HG03159 (cell line): ENCODE data around the gene SH3RF1.
"Not testable (repeated sequence)": the region's sequence is repeated elsewhere in the genome, so short reads cannot be mapped to it uniquely, and the experiment has no call there.

Experiments
- ATAC-seq: cut with Tn5 transposase; IDR thresholded peaks from one replicate; pipeline ENCODE4 v1.9.1; 2021; ENCODE audit warnings: mild to moderate bottlenecking, moderate library complexity; ENCODE audit not compliant: unreplicated experiment

Gene SH3RF1

DNA sequence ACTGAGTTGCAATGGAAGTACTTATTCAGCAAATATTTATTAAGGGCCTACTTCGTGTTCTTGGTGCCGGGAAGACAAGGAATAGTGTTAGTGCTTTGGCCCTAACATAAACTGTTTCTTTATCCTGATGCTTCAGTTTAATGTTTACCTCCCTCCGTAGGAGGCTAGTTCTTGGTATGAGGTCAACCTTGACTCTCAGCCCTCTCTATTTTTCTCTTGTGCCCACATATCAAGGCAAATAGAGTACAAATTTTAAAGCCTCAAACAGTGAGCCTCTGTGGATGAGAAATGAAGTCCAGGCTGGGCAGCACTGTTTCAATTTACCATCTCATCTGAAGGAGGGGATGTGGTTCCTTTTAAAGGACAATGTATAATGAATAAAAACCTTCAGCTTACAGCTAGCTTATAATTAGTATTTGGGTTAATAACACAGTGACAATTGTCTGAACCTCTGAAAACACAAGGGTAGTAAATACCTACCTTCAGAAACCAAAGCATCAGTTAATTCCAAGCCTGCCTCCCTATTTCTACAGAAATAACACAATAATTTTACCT lies 68.5 kb downstream of the SH3RF1 start:
- no peak for ATAC-seq

DNA sequence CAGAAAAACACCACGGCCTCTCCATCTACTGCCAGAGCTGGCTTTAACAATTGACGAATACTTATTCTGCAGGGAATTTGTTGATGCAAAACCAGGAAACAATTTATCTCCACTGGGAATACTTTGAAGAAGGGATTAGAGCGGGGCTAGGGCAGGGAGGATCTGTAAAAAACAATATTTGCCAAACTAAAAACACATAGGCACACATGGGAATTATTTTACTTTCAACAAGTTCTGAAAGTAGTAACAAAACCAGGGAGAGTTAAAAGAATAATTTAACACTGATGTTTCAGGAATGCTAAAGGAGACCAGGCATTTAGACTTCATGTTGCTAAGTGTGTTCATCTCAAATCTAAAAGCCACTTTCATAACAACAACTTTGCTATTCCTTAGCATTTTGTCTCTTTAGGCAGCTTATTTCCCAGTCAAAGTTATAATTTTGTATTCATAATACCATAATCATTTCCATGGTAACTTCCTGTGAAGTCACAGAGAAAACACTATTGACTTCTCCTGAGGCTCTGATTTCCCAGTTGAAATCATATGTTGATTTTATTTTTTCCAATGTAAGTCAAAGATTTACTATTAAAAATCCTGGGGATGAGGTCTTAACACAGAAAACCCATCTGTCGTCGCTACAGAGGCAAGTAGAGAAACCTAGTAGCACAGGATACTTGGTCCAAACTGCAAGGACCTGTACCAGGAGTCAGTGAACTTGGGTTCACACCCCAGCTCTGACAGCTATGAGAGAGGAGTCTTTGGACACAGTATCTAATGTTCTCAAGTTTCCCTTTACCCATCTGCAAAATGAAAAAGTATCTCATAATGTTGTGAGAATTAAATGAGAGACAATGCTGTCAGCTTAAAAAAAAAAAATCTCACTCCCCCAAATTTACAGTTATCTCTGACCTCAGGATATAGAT lies 69.3 kb downstream of the SH3RF1 start:
- ATAC-seq, result no peak

DNA sequence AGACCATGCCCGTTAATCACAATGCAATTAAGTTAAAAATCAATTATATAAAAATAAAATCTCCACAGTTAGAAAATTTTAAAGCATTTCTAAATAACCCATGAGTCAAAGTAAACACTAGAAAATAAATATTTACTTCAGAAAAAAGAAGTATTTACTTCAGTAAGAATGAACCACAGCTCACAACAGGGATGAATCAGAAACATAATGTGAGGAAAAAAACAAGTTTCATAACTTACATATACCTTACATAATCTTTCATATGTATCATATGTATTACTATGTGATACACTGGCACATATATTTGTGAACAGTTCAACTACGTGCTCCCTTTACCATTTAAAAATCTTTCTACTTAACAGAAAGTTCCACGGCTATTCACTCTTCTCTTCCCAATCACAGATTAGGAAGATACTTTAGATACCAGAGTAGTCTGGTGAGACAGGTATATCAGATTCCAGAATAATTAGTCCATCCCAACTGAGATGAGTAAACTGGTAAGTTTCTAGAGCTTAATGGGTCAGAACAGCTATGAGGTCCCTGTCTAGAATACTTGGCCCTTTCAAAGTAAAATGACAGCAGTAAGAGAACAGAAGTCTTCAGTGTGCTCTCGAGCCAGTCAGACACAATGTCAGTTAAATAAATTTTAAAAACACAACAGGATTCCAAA lies 70.3 kb downstream of the SH3RF1 start:
- ATAC-seq, result no peak

DNA sequence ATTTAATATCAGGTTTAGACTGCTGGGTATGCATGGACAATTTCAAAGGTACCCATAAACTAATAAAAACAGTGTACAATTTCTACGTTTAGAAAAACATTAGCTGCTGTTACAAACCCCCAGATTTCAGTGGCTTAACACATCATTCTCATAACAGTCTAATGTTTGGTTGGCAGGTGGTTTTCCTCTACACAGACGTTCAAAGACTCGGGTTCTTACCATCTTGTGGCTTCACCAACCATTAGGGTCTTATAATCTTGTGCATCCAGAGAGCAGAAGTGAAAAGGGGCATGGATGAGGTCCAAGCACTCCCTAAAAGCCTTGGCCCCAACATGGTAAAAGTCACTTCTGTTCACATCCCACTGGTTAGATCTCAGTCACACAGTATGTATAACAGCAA lies 71.6 kb downstream of the SH3RF1 start:
- ATAC-seq, result no peak

DNA sequence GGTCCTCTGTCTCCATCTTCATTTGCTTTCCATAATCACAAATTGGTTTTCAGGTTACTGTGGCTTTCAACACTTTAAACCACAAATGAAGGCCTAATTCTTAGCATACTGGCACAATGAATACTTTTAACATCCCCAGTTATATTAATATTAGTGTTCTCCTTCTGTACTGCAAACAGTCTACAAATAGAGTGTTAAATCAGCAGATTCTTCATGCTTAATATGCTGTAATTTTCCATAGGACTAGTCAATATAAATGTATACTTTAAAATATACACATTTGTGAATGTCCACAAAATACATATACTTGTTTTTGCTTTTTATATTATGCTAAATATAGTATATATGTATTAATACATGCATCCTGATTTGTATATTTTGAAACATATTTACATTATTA lies 72.6 kb downstream of the SH3RF1 start:
- ATAC-seq, result no peak

DNA sequence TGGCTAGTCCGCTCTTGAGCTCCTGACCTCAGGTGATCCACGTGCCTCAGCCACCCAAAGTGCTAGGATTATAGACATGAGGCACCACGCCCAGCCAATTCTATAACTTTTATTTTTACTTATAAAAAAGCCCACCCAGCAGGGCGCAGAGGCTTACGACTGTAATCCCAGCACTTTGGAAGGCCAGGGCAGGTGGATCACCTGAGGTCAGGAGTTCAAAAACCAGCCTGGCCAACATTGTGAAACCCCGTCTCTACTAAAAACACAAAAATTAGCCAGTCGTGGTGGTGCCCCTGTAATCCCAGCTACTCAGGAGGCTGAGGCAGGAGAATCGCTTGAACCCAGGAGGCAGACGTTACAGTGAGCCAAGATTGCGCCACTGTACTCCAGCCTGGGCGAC lies 73.5 kb downstream of the SH3RF1 start:
- ATAC-seq, result not testable (repeated sequence)

DNA sequence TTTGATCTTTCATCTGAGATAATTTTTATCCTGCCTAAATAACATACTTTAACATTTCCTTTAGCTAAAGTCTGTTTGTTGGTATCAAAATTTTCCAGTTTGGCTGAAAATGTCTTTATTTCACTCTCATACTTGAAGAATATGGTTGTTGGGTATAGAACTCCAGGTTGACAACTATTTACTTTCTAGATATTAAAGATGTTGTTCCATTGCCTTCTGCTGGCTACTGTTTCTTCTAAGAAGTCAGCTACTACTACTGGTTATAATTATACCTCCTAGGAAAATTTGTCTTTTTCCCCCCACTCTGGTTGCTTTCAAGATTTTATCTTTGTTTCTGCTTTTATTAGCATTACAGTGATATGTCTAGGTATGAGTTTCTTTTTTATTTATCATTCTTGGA lies 75.7 kb downstream of the SH3RF1 start:
- no peak for ATAC-seq

DNA sequence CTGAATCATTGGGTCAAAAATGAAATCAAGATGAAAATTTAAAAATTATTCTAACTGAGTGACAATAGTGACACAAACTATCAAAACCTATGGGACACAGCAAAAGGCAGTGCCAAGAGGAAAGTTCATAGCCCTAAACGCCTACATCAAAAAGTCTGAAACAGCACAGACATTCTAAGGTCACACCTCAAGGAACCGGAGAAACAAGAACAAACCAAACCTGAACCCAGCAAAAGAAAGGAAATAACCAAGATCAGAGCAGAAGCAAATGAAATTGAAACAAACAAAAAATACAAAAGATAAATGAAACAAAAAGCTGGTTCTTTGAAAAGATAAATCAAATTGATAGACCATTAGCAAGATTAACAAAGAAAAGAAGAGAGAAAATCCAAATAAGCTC lies 80.8 kb downstream of the SH3RF1 start:
- not testable (repeated sequence) for ATAC-seq

DNA sequence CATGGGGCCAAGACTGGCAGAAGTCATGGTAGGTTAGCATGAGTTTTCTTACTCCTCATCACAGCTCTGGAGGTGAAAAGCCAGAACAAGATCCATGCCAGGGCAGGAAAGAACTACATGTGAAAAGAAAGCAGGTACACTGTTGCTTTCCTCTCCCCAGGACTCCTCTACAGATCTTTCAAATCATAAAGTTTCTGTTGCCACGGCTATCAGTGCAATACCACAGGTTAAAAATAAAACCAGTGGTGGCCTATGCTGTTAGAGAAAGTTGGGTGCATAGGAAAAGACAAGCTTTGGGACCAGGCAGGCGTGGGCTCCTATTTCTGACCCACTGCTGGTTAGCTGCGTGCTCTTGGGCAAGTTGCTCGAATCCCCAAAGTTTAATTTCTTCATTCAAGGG lies 81.4 kb downstream of the SH3RF1 start:
- peak; percentile 69 for ATAC-seq

DNA sequence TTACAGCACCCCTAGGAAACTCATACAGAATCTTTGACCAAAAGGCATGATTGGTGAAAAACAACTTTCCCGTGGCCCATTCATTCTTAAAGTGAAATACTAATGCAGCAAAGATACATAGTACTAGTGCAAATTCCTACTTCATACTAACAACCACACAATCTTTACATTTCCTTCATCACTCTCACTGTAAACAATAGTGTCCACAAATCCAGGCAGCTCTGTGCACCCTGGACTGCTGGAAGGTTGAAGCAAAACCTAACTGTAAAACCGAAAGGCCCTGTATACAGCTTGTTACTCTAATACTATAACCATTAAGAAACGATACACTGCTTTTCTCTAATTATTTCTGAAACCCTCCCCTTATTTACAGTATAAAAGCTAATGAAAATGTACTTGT lies 82.6 kb downstream of the SH3RF1 start:
- ATAC-seq, result no peak

DNA sequence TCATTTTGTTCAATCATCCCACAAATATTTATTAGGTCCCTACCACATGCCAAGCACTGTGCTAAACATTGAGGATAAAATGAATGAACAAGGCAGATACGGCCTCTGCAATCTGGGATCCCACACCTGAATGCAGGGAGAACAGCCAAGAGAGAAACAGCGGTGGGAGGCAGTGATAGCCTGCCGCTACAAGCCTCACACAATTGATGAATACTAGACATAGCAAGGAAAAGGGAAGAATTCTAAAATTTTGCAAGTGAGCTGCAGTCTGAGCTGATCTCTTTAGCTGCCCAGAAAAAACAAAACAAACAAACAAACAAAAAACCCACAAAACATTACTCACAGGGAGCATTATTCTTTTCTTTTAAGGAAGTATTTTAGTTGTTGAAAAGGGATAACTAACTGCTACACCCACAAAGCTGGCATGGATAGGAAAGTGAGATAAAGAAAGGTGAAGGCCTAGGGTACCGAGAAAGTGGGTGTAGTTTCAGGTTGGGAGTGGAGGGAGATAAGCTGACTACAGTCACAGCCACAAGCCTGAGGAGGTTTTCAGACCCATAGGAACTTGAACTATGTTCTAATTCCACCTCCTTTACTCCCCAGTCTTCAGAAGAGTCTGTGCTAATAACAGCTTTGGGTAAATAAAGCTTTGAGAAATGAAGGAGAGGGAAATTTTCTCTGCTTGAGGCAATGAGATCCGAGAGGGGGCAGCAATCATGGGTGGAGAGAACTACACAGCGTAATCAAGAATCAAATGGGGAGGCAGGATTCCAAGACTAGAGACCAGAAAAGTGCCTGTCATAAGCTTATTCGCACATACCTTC lies 85.4 kb downstream of the SH3RF1 start:
- no peak for ATAC-seq

DNA sequence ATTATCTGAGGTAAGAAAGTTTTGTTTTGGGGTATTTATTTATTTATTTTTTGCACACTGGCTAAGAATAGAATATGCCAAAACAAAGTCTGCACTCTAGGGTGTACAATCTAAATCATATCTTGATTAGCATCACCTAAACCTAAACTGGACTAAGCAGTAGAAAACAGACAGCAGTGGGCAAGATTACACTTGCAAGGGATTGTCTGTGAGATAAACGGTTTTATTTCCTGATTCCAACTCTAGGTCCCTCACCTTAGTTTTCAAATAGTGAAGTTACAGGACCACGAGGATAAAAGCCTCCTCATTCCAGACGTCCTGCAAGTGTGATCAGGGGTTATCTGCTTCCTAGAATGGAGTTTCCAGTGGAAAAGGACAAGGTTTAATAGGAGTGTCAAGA lies 86.1 kb downstream of the SH3RF1 start:
- ATAC-seq, result no peak

DNA sequence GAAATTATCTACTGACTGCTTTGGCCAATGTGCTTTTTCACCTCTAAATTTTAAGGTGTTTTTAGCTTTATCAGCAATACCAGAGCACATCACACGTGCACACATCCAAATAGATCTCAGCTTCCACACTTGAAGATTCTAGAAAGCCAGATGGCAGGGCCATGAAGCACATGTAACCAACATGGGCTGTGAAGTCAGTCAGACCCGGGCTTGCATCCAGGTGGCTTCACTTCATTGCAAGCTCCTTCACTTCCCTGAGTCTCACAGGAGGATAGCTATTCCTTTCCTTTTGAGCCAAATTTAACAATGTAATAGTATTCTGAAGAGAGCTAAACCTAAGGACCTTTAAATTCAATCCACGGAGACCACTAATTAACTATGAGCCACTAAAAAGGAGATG lies 86.5 kb downstream of the SH3RF1 start:
- no peak for ATAC-seq

DNA sequence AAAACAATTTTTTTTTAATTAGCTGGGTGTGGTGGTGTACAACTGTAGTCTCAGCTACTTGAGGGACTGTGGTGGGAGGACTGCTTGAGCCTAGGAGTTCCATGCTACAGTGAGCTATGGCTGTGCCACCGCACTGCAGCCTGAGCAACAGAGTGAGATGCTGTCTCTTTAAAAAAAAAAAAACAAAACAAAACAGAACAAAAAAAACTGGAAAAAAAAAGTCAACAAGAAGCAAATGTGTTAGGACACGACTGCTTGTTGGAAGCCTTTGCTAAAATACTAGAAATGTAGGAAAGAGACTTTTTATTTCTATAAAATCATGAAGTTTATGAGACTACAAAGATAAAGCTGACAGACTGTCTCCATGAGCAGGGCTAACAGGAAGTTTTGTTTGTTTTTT lies 87.2 kb downstream of the SH3RF1 start:
- ATAC-seq, result no peak

DNA sequence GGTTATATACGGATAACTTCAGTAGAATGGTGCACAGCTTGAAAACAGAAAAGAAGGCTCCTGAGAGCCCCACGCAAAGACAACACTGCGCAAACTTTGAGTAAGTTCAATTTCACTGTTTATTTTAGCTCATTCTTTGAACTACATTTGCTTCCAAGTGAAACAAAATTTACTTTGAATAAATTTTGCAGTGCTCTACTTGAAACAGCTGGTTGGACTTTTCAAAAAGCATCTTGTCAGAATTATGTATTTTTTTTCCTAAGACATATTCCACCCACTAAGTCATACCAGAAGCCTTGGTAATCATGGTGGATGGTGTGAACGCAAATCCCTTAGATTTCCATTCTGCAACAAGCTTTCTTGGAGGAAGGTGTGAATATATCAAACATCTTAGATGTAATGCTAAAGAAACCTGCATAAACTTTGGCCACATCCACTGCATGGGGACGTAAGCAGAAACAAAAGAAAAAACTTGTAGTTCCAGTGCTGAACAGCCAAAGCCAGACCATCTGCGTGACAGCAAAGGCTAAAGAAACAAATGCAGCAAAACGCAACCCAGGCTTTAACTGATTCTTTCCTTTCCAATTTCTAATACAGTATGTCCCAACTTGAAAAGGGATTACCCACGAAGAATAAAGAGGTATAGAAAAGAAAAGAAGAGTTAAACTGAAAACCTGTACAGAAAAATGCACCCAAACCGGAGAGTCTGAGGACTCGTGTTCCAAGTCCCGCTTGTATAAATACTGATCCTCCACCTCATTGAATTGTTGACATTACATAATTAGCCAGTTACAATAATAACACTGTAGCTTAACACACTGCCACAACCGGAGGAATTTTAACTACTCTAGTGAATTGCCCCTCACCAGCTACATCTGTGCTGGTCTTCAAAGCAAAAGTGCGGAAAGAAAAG lies 90.9 kb downstream of the SH3RF1 start:
- no peak for ATAC-seq

DNA sequence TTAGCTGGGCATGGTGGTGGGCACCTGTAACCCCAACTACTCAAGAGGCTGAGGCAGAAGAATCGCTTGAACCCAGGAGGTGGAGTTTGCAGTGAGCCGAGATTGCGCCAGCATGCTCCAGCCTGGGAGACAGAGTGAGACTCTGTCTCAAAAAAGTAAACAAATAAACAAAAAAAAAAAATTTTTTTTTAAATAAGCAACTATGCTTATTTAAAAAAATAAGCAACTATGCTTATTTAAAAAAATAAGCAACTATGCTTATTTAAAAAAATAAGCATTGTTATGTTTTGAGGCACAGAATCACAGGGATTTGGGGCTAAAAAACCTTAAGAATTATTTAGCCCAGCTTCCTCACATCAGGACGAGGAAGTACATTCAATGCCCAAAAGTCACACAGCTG lies 92.7 kb downstream of the SH3RF1 start:
- not testable (repeated sequence) for ATAC-seq

DNA sequence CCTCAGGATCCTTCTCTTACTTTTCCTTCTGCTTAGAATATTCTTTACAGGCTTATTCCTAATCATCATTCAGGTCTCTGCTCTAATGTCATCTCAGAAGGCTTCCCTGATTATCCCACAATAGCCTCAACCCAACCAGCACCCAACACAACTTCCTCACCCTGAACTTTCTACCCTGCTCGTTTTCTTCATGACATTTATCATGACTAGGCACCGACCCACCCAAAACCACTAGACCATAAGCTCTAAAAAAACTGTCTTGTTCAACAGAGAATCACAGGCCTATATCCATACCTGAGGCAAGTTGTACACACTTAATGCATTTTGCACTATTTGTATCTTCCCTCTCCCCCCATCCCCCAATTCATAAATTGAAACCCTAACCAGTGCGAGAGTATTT lies 95.3 kb downstream of the SH3RF1 start:
- no peak for ATAC-seq

DNA sequence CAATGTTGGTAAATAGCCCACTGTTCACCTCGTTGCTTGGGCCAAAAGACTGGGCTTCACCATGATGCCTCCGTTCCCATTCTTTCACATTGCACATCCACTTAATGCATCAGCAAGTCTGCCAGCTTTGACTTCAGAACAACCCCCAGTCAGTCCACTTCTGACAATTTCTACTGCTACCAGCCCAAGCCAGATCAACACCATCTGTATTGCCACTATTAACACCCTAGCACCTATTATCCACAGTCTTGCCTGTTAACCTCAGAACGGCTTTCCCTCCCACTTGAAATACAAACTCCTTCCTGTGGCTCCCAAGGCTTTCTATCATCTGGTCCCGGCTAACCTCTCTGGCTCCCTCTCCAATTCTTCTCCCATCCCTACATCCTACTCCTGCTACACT lies 95.7 kb downstream of the SH3RF1 start:
- ATAC-seq, result no peak

DNA sequence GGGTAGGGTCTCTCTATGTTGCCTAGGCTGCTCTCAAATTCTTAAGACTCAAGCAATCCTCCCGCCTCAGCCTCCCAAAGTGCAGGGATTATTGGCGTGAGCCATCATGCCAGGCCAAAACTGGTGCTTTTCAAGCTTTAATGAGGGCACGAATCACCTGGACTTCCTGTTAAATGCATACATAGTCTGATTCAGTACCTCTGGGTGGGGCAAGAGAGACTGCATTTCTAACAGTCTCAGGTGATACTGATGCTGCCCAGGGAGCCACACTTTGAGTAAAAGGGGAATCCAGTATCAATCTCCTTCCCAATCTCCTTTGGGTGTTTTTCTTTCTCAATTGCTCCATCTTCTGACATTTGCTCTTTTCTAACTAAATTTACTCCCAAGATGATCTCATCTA lies 96.5 kb downstream of the SH3RF1 start:
- no peak for ATAC-seq
